Left colon (tissue), 2 donors: ENCODE results near the gene PGLYRP2. TPM values are rescaled to one million over a fixed set of nuclear protein-coding genes. Genes with fewer than 3 reads are reported as not detected.
A peak's percentile ranks its signal among the peaks of the same experiment; 100 is the strongest.

Experiments used
- ATAC-seq: fragments of 200-7000 bp; cut with Tn5 transposase; one replicate; pipeline ENCODE4 v1.9.1; 2020; ENCODE audit warnings: mild to moderate bottlenecking, moderate library complexity
- DNase-seq, 2 donors: peaks; one replicate each; pipeline ENCODE4 v3.0.0-alpha.2; 2020
- intact Hi-C, 2 donors: fragments of 100-400 bp; cut with DNase I in 1 of 2; cut with micrococcal nuclease in 1 of 2; formaldehyde crosslinking; loops; one replicate each; pipeline versions ENCODE4 v1.11.2 to v1.14.0; 2022; cut with DNase I, micrococcal nuclease
- total RNA-seq, 2 donors: library from RNA; stranded (reverse); fragmentation: NEBNext Ultra II Directional; extraction: Animal tissue kit (Norgen Biotek cat#: 25700); gene quantifications; one replicate each; pipeline ENCODE4 v1.2.1, GENCODE V29; 2021
- donor health status: DM: no; HTN: no; CAD: no.
- donor health status: DM: yes; HTN: yes; CAD: no.

The PGLYRP2 gene
- total RNA-seq, 2 donors from 2014 or later: not detected

- DNase-seq (no peak), ATAC-seq (no peak)
- intact Hi-C loops: no loop called here
Measured at GRCh38 chr19:15445807-15446376, 33.4 kb downstream of the PGLYRP2 start.

DNA sequence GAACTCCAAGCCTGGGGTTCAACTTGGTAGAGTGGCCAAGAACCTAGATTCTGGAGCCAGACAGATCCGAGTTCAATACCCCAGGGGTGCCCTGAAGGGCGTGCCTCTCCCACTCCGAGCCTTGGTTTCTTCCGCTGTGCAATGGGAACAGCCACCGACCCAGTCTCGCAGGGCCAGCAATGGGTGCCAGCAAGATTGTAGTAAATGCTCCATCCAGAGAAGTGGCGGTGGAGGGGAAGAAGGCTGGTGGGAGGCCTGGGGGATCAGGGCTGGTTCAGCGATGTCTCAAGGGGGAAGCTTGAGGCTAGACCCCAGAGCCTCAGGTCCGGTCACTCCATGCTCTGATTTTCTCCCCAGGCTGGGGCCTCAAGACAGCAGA is 34.1 kb downstream of the PGLYRP2 start:
- ATAC-seq: no peak
- no peak for DNase-seq
- intact Hi-C loops: no loop called here

DNA sequence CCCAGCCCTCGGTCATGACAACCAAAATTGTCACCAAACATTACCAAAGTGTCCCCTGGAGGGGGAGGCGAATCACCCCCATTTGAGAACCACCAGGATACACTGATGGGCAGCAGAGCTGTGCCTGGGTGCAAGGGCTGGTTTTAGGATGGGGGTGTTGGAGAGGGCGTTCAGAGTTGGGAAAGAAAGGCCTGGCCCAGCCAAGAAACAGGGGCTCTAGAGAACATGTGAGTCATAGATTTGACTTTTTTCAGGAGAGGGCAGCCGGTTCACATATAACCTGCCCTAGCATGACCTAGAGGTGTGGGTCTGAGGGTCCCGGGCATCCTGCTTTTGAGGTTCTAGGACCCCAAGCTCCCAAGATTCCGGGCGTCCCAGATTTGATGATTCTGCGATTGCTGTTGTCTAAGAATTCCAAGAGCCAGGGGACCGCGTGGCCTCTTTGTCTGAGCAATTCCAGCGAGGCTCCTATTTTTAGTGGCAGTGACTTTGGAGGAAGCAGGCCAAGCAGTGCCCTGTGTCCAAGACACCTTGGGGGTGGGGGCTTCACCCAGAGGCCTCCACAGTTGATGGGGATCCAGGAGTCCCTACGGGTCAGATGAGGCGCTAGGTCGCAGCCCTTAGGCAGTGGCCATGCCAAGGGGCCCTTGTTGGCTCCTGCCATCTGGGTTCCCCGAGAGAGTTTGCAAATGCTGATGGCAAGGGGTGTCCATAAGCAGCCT is 34.6 kb downstream of the PGLYRP2 start:
- no peak for ATAC-seq
- DNase-seq: no peak
- intact Hi-C loops: no loop called here

DNA sequence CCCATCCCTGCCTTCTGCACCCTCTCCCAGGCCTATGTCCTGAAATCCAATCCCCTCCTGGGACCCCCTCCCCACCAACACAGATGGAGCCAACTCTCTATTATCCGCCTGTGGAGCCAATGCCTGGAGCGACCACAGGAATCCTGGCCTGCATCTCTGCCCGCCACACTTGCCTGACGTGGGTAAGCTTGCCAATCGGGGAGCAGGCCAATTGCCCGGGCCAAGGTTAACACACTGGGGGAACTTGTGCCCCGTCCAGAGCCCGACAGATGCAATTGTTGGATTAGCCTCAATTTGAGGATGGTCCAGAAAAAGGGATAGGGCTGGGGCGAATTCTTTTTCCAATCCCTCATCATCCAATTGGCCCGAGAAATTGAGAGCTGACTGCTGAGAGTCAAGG is 35.5 kb downstream of the PGLYRP2 start:
- DNase-seq (no peak), ATAC-seq (no peak)
- intact Hi-C loops: no loop called here

DNA sequence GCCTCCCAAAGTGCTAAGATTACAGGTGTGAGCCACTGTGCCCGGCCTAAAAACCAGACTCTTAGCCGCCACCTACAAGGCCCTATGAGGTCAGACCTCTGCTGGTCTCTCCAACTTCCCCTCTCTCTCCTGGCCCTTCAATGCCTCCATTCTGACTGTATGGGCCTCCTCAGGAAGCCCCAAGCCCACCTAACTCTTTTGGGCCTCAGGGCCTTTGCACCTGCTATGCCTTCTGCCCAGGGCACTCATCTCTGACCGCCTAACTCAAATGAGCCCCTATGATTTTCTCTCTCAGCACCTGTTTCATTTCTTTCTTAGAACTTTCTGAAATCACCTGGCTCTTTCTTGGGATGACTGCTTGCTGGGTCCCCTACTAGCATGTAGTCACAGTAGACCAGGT is 36.0 kb downstream of the PGLYRP2 start:
- intact Hi-C loops: no loop called here
- DNase-seq (no peak), ATAC-seq (no peak)

DNA sequence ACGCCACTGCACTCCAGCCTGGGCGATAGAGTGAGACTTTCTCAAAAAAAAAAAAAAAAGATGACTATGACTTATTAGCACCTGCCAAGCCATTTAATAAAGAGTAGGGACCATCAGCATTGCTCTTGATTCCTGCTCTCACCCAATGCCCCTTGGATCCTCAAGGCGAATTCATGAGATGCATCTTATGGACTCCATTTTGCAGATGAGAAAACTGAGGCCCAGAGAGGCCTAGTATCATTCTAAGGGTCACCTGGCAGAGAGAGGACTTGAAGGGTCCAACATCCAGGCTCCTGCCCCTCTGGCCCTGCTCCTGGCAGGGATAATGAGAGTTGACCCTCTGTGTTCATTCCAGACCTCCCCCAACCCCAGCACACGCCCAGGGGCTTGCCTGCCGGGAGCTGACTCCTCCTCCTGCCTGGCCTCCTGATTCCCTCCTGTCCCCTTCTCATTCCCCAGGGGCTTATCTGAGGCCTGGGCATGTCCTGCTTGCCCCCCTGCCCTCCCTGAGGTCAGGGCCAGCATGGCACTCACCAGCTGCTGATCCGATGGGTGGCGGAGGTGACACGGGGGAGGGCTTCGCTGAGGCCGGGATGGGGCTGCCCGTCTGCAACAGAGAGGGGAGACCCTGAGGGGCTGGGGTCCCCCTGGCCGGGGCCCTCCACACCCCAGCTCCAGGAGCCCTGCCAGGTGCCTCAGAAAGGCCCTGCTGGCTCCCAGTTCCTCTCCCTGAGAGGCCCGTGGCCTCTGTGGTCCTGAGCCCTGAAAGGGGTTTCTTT is 37.0 kb downstream of the PGLYRP2 start:
- ATAC-seq: no peak
- DNase-seq: no peak
- intact Hi-C loops: no loop called here

- ATAC-seq (no peak), DNase-seq (no peak)
- intact Hi-C loops: no loop called here
Measured at GRCh38 chr19:15441317-15441716, 38.0 kb downstream of the PGLYRP2 start.

GRCh38 chr19:15439821-15440641 is 39.3 kb downstream of the PGLYRP2 start:
- ATAC-seq: no peak
- no peak for DNase-seq
- intact Hi-C loops: no loop called here

- ATAC-seq (no peak), DNase-seq (no peak)
- intact Hi-C loops: no loop called here
Measured at GRCh38 chr19:15439078-15439799, 40.1 kb downstream of the PGLYRP2 start.

DNA sequence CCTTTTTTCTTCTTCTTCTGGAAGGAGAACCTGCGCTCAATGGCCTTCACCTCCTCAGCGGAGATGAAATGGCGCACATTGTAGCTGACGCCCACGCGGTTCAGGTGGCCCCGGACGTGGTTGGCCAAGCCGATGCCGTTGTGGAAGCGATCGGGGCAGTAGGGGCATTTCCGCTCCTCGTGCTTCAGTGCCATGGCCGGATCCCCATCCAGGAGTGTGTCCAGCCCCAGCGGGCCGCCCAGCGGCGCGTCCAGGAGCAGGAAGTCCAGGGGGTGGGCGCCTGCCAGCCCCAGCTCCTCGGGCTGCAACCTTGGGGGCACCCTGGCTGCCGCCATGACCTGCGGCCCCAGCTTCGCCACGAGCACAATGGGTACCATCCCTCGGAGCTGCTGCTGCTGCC is 40.7 kb downstream of the PGLYRP2 start:
- ATAC-seq: no peak
- no peak for DNase-seq
- intact Hi-C loops: no loop called here

DNA sequence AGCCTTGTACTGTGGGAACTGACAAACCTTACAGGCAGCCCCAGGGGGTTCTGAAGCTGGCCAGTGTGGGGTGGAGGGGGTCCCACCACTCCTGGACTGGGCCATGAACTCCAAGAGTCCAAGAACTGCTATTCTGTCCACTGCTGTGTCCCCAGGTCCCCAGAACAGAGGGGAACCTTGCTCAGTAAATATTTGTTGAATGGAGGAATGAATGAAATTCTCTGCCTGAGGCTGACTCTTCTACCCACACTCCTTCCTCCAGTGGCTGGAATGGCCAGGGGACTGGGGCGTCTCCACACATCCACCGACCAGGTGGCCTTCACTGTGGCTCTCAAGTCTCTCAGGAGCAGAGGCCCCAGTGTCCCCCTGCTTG is 41.2 kb downstream of the PGLYRP2 start:
- intact Hi-C loops: no loop called here
- DNase-seq: no peak
- no peak for ATAC-seq

GRCh38 chr19:15437355-15438123 is 41.8 kb downstream of the PGLYRP2 start:
- intact Hi-C loops: no loop called here
- DNase-seq: no peak
- ATAC-seq: no peak

- no peak for ATAC-seq
- DNase-seq: no peak
- intact Hi-C loops: no loop called here
Measured at GRCh38 chr19:15436826-15437110, 42.5 kb downstream of the PGLYRP2 start.

GRCh38 chr19:15436012-15436825 is 43.1 kb downstream of the PGLYRP2 start:
- no peak for ATAC-seq
- intact Hi-C loops: no loop called here
- no peak for DNase-seq

- intact Hi-C loops: no loop called here
- no peak for ATAC-seq
- DNase-seq: no peak
Measured at GRCh38 chr19:15433519-15434069, 45.7 kb downstream of the PGLYRP2 start.

GRCh38 chr19:15432629-15433518 is 46.4 kb downstream of the PGLYRP2 start:
- ATAC-seq (peak; percentile 96), DNase-seq (peak; percentile 90 to 95)
- intact Hi-C loops: no loop called here
